GM23248 (cell line): ENCODE measurements around the gene RXFP4. TPM values are rescaled to one million over a fixed set of nuclear protein-coding genes. Genes with fewer than 3 reads are reported as not detected.
A peak's percentile ranks its signal among the peaks of the same experiment; 100 is the strongest.

ENCODE experiments used
- DNase-seq: peaks from one replicate; pipeline ENCODE4 v3.0.0-alpha.2; 2015
- H2AFZ ChIP-seq: fragments of 200-600 bp; sonication (generic); 2 replicates; pipeline ENCODE4 v1.6.1; 2016; ENCODE audit warnings: antibody characterized with exemption
- H3F3A ChIP-seq: fragments of 200-600 bp; sonication (generic); 2 replicates; pipeline ENCODE4 v1.6.1; 2016; ENCODE audit warnings: mild to moderate bottlenecking, antibody characterized with exemption, mixed run types; ENCODE audit not compliant: insufficient read depth
- H3K27ac ChIP-seq: fragments of 200-600 bp; sonication (generic); 2 replicates; pipeline ENCODE4 v1.5.1; 2016; ENCODE audit warnings: mild to moderate bottlenecking
- H3K27me3 ChIP-seq: fragments of 200-600 bp; sonication (generic); replicated peaks from 2 replicates; pipeline ENCODE4 v1.6.1; 2016; ENCODE audit warnings: mild to moderate bottlenecking; ENCODE audit not compliant: insufficient read depth
- H3K36me3 ChIP-seq: fragments of 200-600 bp; sonication (generic); 2 replicates; pipeline ENCODE4 v1.6.1; 2016; ENCODE audit warnings: low read depth, mild to moderate bottlenecking
- H3K4me1 ChIP-seq: fragments of 200-600 bp; sonication (generic); 2 replicates; pipeline ENCODE4 v1.6.1; 2016; ENCODE audit warnings: mild to moderate bottlenecking; ENCODE audit not compliant: insufficient read depth
- H3K4me2 ChIP-seq: fragments of 200-600 bp; sonication (generic); one replicate; pipeline ENCODE4 v1.6.1; 2016; ENCODE audit warnings: mild to moderate bottlenecking; ENCODE audit not compliant: unreplicated experiment
- H3K4me3 ChIP-seq: fragments of 200-600 bp; sonication (generic); 2 replicates; pipeline ENCODE4 v1.5.1; 2016; ENCODE audit warnings: mild to moderate bottlenecking
- H3K79me2 ChIP-seq: fragments of 200-600 bp; sonication (generic); 2 replicates; pipeline ENCODE4 v1.6.1; 2016; ENCODE audit warnings: mild to moderate bottlenecking; ENCODE audit not compliant: insufficient read depth
- H3K9ac ChIP-seq: fragments of 200-600 bp; sonication (generic); 2 replicates; pipeline ENCODE4 v1.6.1; 2016; ENCODE audit warnings: mild to moderate bottlenecking
- H3K9me2 ChIP-seq: fragments of 200-600 bp; sonication (generic); 2 replicates; pipeline ENCODE4 v1.6.1; 2016; ENCODE audit warnings: mixed run types, mild to moderate bottlenecking, moderate library complexity; ENCODE audit not compliant: insufficient read depth
- H3K9me3 ChIP-seq: fragments of 200-600 bp; sonication (generic); one replicate; pipeline ENCODE4 v1.6.1; 2017; ENCODE audit warnings: low read depth
- H4K20me1 ChIP-seq: fragments of 200-600 bp; sonication (generic); 2 replicates; pipeline ENCODE4 v1.6.0; 2016; ENCODE audit not compliant: insufficient read depth
- EZH2 ChIP-seq: fragments of 200-600 bp; sonication (generic); IDR thresholded peaks from 2 replicates; pipeline ENCODE4 v1.6.1; 2018; ENCODE audit warnings: antibody characterized with exemption, mild to moderate bottlenecking; ENCODE audit not compliant: insufficient read depth, poor library complexity, severe bottlenecking
- EZH2phosphoT487 ChIP-seq: fragments of 200-600 bp; sonication (generic); IDR thresholded peaks from 2 replicates; pipeline ENCODE4 v1.6.1; 2018; ENCODE audit warnings: antibody characterized with exemption, moderate library complexity, mild to moderate bottlenecking, low read depth; ENCODE audit not compliant: insufficient read depth
- WGBS, 2 experiments: methylation state at CpG; one replicate each; pipeline ENCODE4 v1.1.6; 2015 to 2017; ENCODE audit warnings: low lambda C conversion rate in 2 of 2, low coverage in 1 of 2; ENCODE audit errors: missing lambda C conversion rate in 2 of 2; 5-methylcytosine and 5-hydroxymethylcytosine counted together
- in situ Hi-C: fragments of 300-500 bp; cut with MboI; formaldehyde crosslinking; loops from 2 replicates; pipeline ENCODE4 v1.15.0; 2020
- polyA plus RNA-seq: library from polyadenylated mRNA; unstranded; fragments of >200 nt; fragmentation: Nextera tagmentation; extraction: Ambion mirVana; gene quantifications from 2 replicates; pipeline ENCODE4 v1.2.1, GENCODE V29; 2016
- total RNA-seq: library from RNA; depleted of rRNA; stranded (reverse); fragments of >200 nt; shearing (Covaris generic); gene quantifications from 2 replicates; pipeline ENCODE4 v1.2.3, GENCODE V29; 2014

RXFP4 gene
- total and polyA plus RNA-seq, 2 experiments from 2014 or later, result 0.39 TPM; not detected in 1

- peaks cover 74% of the 10 kb centered on the region for H3K36me3 ChIP-seq
- H3K27ac ChIP-seq, result peak overlapping the region; percentile 54
- H3K9ac ChIP-seq, result no peak overlapping the region
- peaks cover 17% of the 10 kb centered on the region for H3K4me1 ChIP-seq
- H2AFZ ChIP-seq, result no peak overlapping the region
- H3K9me3 ChIP-seq, result no peaks in the 10 kb centered on the region
- no peak overlapping the region for H3K4me3 ChIP-seq
- WGBS, 2 experiments, result 65% methylated on average over 6 of the region's 6 CpGs
- H3K4me2 ChIP-seq, result no peak overlapping the region
- no peaks in the 10 kb centered on the region for H4K20me1 ChIP-seq
- in situ Hi-C loops, result no loop called here
- H3K27me3 ChIP-seq, result no peaks in the 10 kb centered on the region
- H3F3A ChIP-seq, result peaks cover 81% of the 10 kb centered on the region
- TF ChIP-seq EZH2phosphoT487 (no peak), EZH2 (no peak)
- peaks cover 47% of the 10 kb centered on the region for H3K79me2 ChIP-seq
- DNase-seq, result peak; percentile 56
- no peaks in the 10 kb centered on the region for H3K9me2 ChIP-seq
Measured at GRCh38 chr1:155913969-155914757, 27.3 kb upstream of the RXFP4 start.

- peaks cover 91% of the 10 kb centered on the region for H3K36me3 ChIP-seq
- H3K4me3 ChIP-seq, result no peak overlapping the region
- H2AFZ ChIP-seq, result no peak overlapping the region
- no peaks in the 10 kb centered on the region for H3K9me3 ChIP-seq
- H3K4me2 ChIP-seq, result no peak overlapping the region
- H4K20me1 ChIP-seq, result no peaks in the 10 kb centered on the region
- peak overlapping the region; percentile 12; the same call in 1 of the 2 replicates for H3K27ac ChIP-seq
- no peaks in the 10 kb centered on the region for H3K27me3 ChIP-seq
- 40 to 45% methylated on average over 3 of the region's 3 CpGs for WGBS, 2 experiments
- TF ChIP-seq EZH2phosphoT487, result no peak
- TF ChIP-seq EZH2, result no peak
- in situ Hi-C loops, result no loop called here
- DNase-seq, result no peak
- H3F3A ChIP-seq, result peaks cover 68% of the 10 kb centered on the region
- no peaks in the 10 kb centered on the region for H3K9me2 ChIP-seq
- no peaks in the 10 kb centered on the region for H3K4me1 ChIP-seq
- H3K9ac ChIP-seq, result no peak overlapping the region
- peaks cover 63% of the 10 kb centered on the region for H3K79me2 ChIP-seq
Measured at GRCh38 chr1:155918660-155919059, 22.8 kb upstream of the RXFP4 start.

- Histone ChIP-seq H3K79me2 (peaks cover 73% of the 10 kb centered on the region), H3K4me2 (no peak overlapping the region), H3K36me3 (peaks cover 91% of the 10 kb centered on the region), H3K4me3 (no peak overlapping the region), H3F3A (peaks cover 59% of the 10 kb centered on the region), H3K27me3 (no peaks in the 10 kb centered on the region), H2AFZ (no peak overlapping the region), H3K9ac (no peak overlapping the region), H4K20me1 (no peaks in the 10 kb centered on the region), H3K27ac (no peak overlapping the region), H3K9me2 (no peaks in the 10 kb centered on the region), H3K4me1 (no peaks in the 10 kb centered on the region), H3K9me3 (no peaks in the 10 kb centered on the region)
- in situ Hi-C loops, result no loop called here
- 98 to 100% methylated on average over 2 of the region's 2 CpGs for WGBS, 2 experiments
- no peak for DNase-seq
- no peak for TF ChIP-seq EZH2
- no peak for TF ChIP-seq EZH2phosphoT487
Measured at GRCh38 chr1:155919801-155920200, 21.6 kb upstream of the RXFP4 start.

GRCh38 chr1:155920717-155921116 is 20.7 kb upstream of the RXFP4 start:
- Histone ChIP-seq H3K27me3 (no peaks in the 10 kb centered on the region), H3K4me2 (no peak overlapping the region), H2AFZ (no peak overlapping the region), H3K9me2 (no peaks in the 10 kb centered on the region), H4K20me1 (no peaks in the 10 kb centered on the region), H3K4me1 (no peaks in the 10 kb centered on the region), H3K9ac (no peak overlapping the region), H3K36me3 (peaks cover 91% of the 10 kb centered on the region), H3K79me2 (peaks cover 81% of the 10 kb centered on the region), H3F3A (peaks cover 57% of the 10 kb centered on the region), H3K9me3 (no peaks in the 10 kb centered on the region), H3K27ac (no peak overlapping the region), H3K4me3 (no peak overlapping the region)
- no peak for TF ChIP-seq EZH2phosphoT487
- no peak for TF ChIP-seq EZH2
- DNase-seq, result no peak
- in situ Hi-C loops, result no loop called here
- WGBS, 2 experiments, result 84 to 86% methylated on average over 3 of the region's 3 CpGs
